GM18868 (cell line): ENCODE results near the gene AGL.
"Not testable (repeated sequence)": the region's sequence is repeated elsewhere in the genome, so short reads cannot be mapped to it uniquely, and the experiment has no call there.

Source experiments
- ATAC-seq: cut with Tn5 transposase; IDR thresholded peaks from one replicate; pipeline ENCODE4 v1.9.1; 2021; ENCODE audit warnings: mild to moderate bottlenecking, moderate library complexity; ENCODE audit not compliant: unreplicated experiment

The AGL gene

GRCh38 chr1:99935534-99935933 is 85.4 kb downstream of the AGL start:
- no peak for ATAC-seq

GRCh38 chr1:99936071-99936470 is 85.9 kb downstream of the AGL start:
- no peak for ATAC-seq

- no peak for ATAC-seq
These were observed 92.6 kb downstream of the AGL start for GRCh38 chr1:99942723-99943122.

GRCh38 chr1:99943223-99943794 is 93.1 kb downstream of the AGL start:
- no peak for ATAC-seq

- no peak for ATAC-seq
These were observed 94.0 kb downstream of the AGL start for GRCh38 chr1:99944192-99944591.

GRCh38 chr1:99945174-99945573 is 95.0 kb downstream of the AGL start:
- no peak for ATAC-seq

GRCh38 chr1:99950486-99950885 is 100.3 kb downstream of the AGL start:
- ATAC-seq: no peak

GRCh38 chr1:99952522-99952921 is 102.4 kb downstream of the AGL start:
- no peak for ATAC-seq

- no peak for ATAC-seq
These were observed 105.2 kb downstream of the AGL start for GRCh38 chr1:99955375-99955774.

- no peak for ATAC-seq
These were observed 106.6 kb downstream of the AGL start for GRCh38 chr1:99956755-99957154.

- ATAC-seq: no peak
These were observed 107.7 kb downstream of the AGL start for GRCh38 chr1:99957818-99958217.

- ATAC-seq: not testable (repeated sequence)
These were observed 109.1 kb downstream of the AGL start for GRCh38 chr1:99959189-99959705.

GRCh38 chr1:99960260-99960659 is 110.1 kb downstream of the AGL start:
- not testable (repeated sequence) for ATAC-seq

GRCh38 chr1:99963041-99963795 is 113.1 kb downstream of the AGL start:
- ATAC-seq: no peak

- no peak for ATAC-seq
These were observed 114.6 kb downstream of the AGL start for GRCh38 chr1:99964806-99965205.

- ATAC-seq: no peak
These were observed 115.7 kb downstream of the AGL start for GRCh38 chr1:99965646-99966375.

- no peak for ATAC-seq
These were observed 118.1 kb downstream of the AGL start for GRCh38 chr1:99968214-99968613.

GRCh38 chr1:99969260-99969728 is 119.1 kb downstream of the AGL start:
- peak; percentile 13 for ATAC-seq

- peak; percentile 89 for ATAC-seq
These were observed 119.8 kb downstream of the AGL start, which contains the start of gene SLC35A3 for GRCh38 chr1:99969729-99970621. SLC35A3 (plus strand) TSS chr1:99969996; CDS start chr1:99993555, 23,559 bp downstream.

- no peak for ATAC-seq
These were observed 120.6 kb downstream of the AGL start for GRCh38 chr1:99970713-99971255.
